Gastrocnemius medialis (tissue), 4 donors: Measurements from ENCODE around the gene ARRDC4.

Source experiments
- POLR2A ChIP-seq, 2 donors: fragments of 450-650 bp; IDR thresholded peaks; one replicate each; pipeline ENCODE4 v1.6.1; 2017; ENCODE audit warnings: antibody characterized with exemption in 2 of 2, mild to moderate bottlenecking in 2 of 2, moderate library complexity in 2 of 2
- TF ChIP-seq, protein P1 (sequence below), 5 experiments: fragments of 450-650 bp in 3 of 5; fragments of 200-600 bp in 2 of 5; sonication (generic) in 2 of 5; IDR thresholded peaks in 4 of 5; conservative IDR thresholded peaks in 1 of 5; 1 replicate in 4 of 5; 2 replicates in 1 of 5; pipeline ENCODE4 v1.5.1; 2016 to 2019; ENCODE audit warnings: antibody characterized with exemption in 5 of 5, mild to moderate bottlenecking in 3 of 5, moderate library complexity in 3 of 5

DNA sequence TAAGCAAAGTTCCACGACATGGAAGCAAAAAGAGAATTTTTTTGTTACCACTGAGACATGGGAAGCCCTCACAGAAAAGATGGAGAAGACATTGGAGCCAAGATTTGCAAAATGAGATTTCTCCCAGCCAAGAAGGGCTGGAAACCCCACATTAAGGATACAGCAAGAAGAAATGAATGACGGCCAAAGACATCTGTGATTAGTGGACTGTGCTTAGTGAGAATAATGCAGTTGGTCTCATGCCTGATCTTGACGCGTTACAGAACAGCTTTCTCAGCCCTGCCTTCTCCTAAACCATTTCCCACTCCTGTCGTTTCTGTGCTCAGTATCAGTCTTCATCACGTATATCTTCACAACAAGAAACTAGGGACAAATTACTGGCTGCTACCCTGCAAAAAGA, 45.8 kb upstream of the ARRDC4 start:
- TF ChIP-seq, protein P1, sequence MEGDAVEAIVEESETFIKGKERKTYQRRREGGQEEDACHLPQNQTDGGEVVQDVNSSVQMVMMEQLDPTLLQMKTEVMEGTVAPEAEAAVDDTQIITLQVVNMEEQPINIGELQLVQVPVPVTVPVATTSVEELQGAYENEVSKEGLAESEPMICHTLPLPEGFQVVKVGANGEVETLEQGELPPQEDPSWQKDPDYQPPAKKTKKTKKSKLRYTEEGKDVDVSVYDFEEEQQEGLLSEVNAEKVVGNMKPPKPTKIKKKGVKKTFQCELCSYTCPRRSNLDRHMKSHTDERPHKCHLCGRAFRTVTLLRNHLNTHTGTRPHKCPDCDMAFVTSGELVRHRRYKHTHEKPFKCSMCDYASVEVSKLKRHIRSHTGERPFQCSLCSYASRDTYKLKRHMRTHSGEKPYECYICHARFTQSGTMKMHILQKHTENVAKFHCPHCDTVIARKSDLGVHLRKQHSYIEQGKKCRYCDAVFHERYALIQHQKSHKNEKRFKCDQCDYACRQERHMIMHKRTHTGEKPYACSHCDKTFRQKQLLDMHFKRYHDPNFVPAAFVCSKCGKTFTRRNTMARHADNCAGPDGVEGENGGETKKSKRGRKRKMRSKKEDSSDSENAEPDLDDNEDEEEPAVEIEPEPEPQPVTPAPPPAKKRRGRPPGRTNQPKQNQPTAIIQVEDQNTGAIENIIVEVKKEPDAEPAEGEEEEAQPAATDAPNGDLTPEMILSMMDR (IDR thresholded peaks at IDR 0.05 in 4 of 5, conservative IDR thresholded peaks at IDR 0.05 in 1 of 5) = no peak
- no peak for TF ChIP-seq POLR2A (IDR thresholded peaks at IDR 0.05)
